GM19351 (cell line): Measurements from ENCODE around the gene MEP1B.
"Not testable (repeated sequence)": the region's sequence is repeated elsewhere in the genome, so short reads cannot be mapped to it uniquely, and the experiment has no call there.

Experiments
- ATAC-seq: cut with Tn5 transposase; IDR thresholded peaks from one replicate; pipeline ENCODE4 v1.9.1; 2021; ENCODE audit warnings: mild to moderate bottlenecking, moderate library complexity; ENCODE audit not compliant: unreplicated experiment

Gene MEP1B

DNA sequence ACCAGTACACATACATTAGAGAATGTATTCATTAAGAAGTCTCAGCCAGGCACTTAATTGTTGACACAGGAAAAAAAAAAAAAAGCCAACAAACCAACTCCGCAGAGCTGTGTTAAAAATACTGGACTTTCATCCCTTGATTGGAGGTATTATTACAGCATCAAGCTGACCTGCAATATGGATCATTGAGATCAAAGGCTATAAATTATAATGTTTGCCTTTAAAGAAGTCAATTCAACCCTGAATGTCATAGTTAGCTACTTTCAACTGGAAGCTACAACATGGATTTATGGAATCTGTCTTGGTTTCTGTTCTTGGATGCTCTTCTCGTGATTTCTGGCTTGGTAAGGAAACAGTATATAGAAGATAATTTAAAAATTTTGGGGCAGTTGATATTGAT is at the start of gene MEP1B:
MEP1B (plus strand) TSS at position 250 of the 400 bp plus-strand sequence; CDS start at position 282, 32 bp downstream.
- no peak for ATAC-seq

DNA sequence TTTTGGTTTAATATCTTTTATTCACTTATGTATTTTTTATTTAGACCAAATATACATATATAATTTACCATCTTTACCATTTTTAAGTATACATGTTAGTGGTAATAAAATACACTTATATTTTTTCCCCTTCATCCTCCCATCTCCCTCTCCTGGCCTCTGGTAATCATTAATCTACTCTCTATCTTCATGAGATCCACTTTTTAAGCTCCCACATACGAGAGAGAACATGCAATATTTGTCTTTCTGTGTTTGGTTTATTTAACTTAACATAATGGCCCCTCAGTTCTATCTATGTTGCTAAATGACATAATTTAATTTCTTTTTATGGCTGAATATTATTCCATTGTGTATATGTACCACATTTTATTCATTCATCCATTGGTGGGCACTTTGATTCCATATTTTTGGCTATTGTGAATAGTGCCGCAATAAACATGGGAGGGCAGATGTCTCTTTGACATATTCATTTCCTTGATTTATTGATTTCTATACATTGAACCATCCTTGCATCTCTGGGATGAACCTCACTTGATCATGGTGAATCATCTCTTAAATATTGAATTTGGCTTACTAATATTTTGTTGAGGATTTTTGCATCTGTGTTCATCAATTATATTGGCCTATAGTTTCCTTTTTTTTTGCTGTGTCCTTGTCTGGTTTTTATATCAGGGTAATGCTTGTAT is 41.5 kb upstream of the MEP1B start:
- no peak for ATAC-seq

DNA sequence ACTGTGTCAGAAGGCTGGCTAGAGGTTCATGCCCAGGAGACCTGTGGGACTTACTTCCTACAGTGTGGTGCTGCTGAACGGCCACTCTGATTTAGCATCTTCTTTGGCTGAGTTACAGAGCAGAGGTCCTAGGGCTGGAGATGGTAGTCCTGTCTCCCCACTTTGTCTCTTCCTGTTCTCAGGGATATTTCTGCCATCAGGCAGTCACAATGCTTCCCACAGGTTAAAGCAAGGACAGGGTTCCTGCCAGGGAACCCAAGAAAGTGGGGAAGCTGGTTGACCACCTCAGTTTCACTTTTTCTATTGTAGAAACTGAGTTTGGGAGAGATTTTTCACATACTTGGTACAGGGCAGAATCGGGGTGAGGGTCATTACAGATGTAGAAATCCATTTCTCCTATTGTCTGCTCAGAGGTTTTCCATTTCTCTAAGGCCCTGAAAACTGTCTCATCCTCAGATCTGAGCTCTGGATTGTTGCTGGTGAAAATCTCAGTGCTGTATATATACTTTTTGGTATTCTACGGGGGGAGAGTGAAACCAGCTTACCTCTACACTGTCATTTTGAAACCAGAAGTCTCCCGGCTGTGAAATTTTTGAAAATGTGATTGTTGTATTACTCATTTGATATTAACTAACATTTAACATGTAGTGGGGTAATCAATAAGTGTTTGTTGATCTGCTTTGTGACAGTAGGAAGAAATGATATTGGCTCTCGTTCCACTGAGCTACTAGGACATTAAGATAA is 37.0 kb upstream of the MEP1B start:
- ATAC-seq, result peak; percentile 87

DNA sequence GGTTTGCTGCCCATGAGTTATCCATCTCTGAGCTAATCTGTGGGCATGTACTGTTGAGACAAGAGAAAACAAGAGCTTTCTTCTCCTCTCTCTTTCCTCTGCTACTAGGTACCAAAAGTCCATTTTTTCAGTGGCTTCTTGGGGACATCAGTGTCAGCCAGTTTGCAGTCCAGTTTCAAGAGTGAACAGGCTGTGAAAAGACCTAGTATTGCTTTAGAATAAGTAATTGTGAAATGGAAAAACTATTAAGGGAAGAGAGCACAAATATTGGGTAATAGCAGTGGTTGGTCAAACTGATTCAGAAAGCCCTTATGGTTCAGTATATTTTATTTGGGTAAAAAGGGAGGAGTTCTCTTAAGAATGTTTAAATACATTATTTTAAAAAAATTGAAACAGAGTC is 33.0 kb upstream of the MEP1B start:
- ATAC-seq, result no peak

DNA sequence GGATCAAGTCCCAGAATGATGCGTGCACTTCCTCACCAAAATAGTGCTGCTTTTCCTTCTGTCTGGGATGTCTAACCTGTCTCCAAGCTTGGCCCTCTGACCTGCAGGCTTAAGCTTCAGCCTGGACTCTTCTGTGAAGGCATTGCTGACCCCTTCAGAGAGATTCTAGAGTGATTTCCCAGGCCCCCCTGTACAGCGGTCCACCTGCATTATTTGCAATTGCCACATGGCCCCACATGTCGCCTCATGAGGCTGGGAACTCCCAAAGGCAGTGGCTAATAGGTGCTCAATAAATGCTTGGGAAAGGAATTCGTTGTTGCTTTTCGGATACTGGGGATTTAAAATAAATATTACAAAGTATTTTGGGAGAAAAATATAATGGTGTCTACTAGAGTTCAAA is 32.3 kb upstream of the MEP1B start:
- ATAC-seq, result no peak

DNA sequence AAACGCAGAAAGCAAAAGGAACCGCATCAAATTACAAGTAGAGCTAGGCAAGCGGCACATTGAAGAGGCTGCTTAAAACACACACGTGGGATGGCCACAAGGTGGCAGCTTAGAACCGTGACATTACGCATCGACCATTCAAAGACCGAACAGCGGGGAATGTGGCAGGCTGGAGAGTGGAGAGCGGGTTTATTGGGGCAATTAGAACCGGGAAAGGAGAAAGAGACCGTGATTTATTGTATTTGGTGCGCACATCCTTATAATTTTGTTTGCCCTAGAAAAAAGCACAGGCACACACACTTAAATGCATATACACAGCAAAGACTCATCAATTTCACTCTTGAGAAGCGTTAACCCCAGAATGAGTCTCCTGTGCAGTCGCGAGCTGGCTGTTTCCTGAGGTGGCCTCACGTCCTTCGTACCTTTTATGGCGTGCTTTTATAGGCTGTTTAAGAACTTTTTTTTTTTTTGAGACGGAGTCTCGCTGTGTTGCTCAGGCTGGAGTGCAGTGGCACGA is 31.7 kb upstream of the MEP1B start:
- ATAC-seq, result peak; percentile 92

DNA sequence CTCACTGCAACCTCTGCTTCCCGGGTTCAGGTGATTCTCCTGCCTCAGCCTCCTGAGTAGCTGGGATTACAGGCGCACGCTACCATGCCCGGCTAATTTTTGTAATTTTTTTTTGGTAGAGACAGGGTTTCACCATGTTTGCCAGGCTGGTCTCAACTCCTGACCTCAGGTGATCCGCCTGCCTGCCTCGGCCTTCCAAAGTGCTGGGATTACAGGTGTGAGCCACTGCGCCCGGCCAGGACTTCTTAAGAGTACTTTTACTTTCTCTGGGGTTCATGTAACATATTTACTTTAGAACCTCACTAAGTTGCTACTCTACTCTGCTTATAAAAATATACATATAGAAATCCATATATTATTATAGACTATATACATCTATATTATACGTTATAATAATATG is 31.2 kb upstream of the MEP1B start:
- not testable (repeated sequence) for ATAC-seq

DNA sequence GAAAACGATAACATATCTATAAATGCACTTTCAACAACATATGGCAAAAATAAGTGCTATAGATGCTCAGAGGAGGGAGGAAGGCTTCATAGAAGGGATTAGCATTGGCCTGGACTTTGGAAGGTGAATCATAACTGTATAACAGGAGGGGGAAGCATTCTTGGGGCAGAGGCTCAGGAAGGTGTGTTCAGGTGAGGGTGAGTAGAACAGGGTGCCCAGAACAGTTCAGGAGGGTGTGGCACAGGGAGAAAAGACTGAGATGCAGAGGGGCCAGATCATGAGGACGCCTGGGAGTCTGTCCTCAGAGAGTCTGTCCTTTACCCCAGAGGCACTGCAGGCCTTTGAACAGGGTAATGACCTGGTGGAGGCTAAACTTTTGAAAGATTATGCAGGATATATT is 29.3 kb upstream of the MEP1B start:
- no peak for ATAC-seq

DNA sequence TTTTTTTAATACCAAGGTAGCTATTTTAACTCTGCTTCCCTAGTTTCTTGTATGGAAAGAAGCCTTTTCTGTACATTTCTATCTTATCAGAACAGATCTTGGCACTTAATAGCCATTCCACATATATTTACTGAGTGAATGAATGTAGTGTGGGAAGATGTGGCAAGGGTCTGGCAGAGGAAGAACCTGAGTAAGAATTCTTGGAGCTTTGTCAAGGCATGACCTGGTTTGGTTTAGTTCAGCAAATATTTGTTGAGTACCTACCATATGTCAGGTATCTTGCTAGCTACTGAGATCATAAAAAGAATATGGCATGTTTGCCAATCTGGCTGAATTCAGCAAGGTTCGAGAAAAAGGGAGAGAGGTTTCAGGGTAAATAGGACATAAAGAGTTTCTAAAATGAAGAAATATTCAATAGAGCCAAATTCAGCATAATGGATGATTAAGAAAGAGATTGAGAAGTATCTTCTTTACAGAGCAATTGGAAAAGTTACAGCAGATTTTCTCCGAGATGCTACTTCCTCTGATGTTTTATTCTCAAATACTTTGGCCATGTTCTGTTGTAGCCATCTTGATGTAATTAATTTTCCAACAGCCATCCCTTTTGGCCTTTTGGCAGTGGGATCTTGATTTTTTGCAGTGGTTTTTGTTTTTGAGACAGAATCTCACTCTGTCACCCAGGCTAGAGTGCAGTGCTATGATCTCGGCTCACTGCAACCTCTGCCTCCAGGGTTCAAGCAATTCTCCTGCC is 21.7 kb upstream of the MEP1B start:
- ATAC-seq, result no peak

DNA sequence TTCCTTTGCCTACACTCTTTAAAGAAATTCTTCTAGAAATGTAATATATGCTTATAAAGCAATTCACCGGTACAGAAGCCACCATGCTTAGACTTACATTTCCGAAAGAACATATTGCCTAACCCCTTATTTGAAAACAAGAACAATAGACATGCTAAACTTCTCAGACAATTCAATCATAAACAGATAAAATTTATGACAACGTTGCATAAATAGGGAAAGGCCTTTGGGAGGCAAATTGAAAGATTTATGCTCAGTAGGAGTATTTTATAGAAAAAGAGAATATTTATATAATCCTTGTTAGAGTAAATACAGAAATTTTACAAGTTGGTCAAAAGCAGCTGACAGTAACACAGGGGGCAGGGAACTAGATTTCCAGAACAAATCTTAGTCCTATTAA is 16.2 kb upstream of the MEP1B start:
- no peak for ATAC-seq

DNA sequence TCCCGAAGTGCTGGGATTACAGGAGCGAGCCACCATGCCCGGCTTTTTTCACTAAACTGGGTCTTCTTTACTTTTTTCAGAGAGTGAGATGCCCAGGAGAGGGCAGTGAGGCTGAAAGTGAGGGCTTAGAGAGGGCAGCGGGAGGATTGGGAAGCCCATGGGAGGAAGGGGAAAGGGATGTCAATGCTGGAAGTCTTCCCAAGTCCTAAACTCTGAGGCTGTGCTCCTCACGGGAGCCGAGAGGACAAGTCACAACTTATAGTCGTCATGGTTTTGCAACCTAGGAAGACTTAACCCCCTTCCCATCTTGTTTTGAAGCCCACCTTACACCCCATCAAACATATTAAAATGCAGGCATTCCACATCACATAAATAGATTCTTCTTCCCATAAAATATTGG is 15.1 kb upstream of the MEP1B start:
- ATAC-seq, result no peak

DNA sequence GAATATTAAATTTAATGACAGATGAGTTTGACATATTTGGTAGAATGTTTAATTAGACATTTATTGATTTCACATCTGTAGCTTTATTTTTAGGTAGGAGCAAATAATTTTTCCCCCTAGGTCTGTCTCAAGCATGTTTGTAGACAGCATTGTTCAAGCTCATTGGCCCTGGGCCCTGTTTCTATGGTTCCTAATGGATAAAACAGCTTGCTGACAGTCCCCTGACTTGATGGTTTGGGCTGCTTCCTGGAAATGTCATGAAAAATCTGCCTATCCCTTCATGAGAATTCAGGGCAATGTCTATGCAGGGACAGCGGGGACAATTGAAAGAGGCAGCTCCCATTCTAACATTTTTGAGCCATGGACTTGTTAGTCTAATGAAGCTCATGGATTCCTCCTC is 14.6 kb upstream of the MEP1B start:
- no peak for ATAC-seq

DNA sequence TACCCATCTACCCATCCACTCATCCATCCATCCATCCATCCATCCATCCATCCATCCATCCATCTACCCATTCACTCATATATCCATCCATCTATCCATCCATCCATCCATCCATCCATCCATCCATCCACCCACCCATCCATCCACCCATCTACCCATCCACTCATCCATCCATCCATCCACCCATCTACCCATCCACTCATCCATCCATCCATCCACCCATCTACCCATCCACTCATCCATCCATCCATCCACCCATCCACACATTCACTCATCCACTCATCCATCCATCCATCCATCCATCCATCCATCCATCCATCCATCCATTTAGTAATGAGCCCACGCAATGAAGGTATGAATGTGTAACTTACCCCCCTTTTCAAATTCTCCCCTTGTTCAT is 13.1 kb upstream of the MEP1B start:
- ATAC-seq, result not testable (repeated sequence)

DNA sequence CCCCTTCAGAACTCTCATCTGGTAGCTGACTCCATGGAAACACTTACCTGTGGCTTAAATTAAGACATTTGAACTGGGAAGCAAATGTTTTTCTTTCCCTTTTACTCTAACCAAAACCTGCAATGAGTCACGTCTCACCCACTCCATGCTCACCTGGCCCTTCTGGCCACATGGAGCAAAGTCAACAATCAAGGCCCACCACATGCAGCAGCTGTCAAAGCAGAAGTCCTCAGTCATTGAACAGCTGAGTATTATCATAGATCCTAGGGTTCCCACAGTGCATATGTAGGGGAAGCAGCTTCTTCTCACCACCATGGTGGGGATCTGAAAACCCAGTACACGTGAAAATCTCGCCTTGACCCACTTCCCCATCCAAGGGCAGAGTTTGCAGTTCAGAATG is 12.3 kb upstream of the MEP1B start:
- no peak for ATAC-seq

DNA sequence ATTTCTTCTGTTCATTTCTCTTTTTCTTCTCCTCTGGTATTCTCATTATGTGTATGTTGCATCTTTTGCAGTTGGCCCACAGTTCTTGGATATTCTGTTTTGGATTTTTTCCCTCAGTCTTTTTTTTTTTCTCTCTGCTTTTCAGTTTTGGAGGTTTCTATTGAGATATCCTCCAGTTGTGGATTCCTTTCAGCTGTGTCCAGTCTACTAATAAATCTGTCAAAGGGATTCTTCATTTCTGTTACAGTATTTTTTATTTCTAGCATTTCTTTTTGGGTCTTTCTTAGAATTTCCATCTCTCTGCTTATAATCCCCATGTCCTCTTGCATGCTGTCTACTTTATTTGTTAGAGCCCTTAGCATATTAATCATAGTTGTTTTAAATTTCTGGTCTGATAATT is 6.3 kb upstream of the MEP1B start:
- no peak for ATAC-seq

DNA sequence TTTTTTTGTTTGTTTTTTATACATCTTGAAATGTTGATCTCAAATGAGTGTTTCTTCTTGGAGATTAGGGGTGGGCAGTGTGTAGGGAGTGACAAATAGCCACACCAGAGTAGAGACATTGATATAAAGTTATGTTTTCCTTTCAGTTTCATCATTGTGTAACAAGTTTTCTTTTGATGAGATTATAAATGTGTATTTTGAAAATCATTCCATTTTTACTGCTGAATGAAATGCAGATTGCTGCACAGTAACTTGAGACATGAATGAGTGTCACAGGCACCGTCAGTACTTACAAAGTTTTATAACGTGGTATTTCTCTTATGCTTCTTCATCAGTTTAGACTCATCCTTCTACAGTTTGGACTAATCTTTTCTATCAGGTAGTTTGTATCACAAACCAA is 370 bp downstream of the MEP1B start:
- no peak for ATAC-seq

DNA sequence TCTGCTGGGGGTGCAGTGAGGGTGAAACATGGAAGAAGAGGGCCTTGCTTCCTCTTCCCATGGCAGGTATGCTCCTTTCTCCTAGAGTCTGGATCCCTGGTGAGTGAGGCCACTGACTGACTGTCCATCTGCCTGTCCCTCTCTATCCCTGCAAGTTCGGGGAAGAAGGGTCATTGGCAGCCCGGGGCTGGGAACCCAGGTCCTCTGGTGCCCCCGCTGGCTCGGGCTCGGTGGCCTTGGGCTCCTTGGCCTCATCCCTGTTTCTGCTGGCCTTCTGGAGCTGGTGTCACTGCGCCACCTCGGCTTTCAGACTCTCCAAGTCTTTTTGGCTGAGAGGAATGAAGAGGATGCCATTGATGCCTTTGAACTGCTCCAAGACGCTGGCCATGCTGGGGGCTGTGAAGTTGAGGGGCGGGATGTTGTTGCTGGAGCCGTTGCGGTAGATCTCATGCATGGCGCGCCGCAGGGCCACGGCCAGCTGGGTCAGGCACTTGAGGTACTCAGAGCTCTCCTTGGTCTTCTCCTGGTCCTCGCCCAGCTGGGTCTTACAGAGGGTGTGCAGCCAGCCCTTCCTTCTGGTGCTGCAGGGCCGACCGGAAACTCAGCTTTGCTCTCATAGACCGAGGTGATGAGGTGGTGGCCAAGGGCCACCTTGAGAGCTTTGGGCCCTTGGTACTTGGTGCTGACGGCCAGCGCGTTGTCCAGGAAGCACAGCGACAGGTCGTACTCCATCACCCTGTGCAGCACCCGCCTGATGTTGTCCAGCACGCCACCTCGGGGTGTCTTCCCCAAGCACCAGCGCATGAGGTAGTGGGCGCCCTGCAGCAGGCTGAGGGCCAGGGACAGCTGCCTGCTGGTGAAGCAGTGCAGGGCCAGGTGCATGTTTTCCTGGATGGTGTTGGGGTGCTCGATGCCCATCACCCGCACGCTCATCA is 6.3 kb downstream of the MEP1B start:
- no peak for ATAC-seq

DNA sequence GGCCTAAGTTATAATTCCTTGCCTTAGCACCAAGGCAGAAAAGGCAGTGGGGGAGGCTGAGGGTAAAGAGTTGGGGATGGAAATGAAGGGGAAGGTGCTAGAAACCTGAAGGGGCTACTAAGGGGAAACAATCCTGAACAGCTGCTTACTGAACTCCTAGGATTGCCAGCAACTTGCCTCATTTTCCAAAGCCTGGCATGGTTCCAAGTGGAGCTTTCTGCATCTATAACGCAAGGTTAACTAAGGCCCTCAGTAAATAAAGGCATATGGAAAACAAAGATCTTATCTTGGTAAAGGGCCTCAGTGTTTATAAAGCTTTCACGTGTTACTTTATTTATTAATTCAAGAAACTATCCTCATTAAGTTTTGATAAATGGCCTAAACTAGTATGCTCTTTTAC is 10.9 kb downstream of the MEP1B start:
- ATAC-seq, result no peak

DNA sequence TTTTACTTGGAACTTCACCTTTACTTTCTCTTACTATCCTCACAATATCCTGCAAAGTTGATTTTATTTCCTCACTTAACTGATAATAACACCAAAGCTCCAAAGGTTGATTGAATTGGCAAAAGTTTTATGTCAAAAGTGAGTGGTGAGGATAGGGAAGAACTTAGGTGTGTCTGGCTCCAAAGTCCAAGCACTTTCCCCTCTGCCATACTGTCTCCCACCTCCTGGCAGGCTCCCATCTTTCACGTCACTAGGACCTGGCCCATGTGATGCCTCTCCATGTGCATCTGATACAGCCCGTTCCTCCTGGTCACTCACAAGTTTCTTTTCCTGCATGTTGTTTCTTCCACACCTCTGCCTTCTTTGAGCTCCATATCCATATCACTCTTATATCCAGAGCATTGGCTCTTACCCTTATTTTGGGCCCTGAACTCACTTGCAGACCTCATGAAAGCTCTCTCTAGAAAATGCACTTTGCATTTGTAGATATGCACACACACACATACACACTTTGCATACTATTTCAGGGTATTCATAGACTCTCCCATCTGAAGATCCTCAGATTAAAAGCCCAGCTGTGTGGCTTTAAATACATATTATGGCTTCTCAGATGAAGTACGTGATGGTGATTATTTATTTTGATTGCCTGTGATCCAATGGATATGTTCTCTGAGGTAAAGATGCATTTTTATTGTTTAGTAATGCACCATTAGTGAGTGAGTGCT is 12.3 kb downstream of the MEP1B start:
- ATAC-seq, result no peak

DNA sequence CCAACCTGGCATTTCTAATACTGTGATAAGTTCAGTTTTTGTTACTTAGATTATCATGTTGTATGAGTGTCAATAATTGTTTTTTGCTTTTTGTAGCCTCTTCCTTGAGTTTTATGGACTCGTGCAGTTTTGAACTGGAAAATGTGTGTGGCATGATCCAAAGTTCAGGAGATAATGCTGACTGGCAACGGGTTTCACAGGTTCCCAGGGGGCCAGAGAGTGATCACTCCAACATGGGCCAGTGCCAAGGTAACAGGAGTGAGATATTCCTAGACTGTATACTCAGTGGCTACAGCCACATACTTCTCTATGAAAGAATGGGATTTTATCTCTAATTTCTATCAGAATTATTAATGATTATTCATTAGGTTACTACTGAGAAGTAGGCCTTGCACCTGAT is 18.2 kb downstream of the MEP1B start:
- ATAC-seq, result no peak
